ENCODE data around the gene HDAC5.
"Not testable (repeated sequence)": the region's sequence is repeated elsewhere in the genome, so short reads cannot be mapped to it uniquely, and the experiment has no call there.

The HDAC5 gene

DNA sequence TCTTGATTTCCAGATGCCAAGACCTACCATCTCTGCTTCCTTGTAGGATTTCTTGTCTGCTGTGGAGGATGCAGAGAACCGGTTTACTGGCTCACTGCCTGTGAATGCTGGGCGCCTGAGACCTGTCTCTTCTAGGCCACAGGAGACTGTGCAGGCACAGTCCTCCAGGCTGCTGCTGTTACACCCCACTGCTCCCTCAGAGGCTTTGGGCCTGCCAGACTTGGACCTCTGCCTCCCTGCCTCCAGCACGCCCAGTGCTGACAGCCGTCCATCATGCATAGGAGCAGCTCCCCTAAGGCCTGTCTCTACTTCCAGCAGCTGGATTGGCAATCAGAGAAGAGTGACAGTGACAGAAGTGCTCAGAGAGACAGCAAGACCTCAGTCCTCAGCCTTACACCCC is 24.4 kb upstream of the HDAC5 start:
- H3K79me1 ChIP-seq (ENCODE audit: low read depth, low read length) = peaks cover 6% of the 10 kb centered on the region
- peak overlapping the region; percentile 61 for H3K23ac ChIP-seq (ENCODE audit: low read depth, low read length, poor library complexity)
- H3K4me3 ChIP-seq (ENCODE audit: low read length in 2 of 2) = no peak overlapping the region
- H2BK120ac ChIP-seq (ENCODE audit: low read depth, low read length) = no peak overlapping the region
- H4K91ac ChIP-seq (ENCODE audit: low read depth, low read length, poor library complexity) = no peak overlapping the region
- H2BK15ac ChIP-seq (ENCODE audit: low read length) = no peak overlapping the region
- WGBS, 2 donors (ENCODE audit: extremely low coverage in 2 of 2, insufficient read length in 2 of 2, insufficient replicate concordance in 1 of 2) = no CpG with 5 or more reads among the region's 4 CpGs
- H3K18ac ChIP-seq (ENCODE audit: low read length) = no peak overlapping the region
- H3K36me3 ChIP-seq (replicated peaks in 1 of 2; ENCODE audit: control insufficient read depth in 2 of 2, insufficient read depth in 2 of 2, low read length in 2 of 2) = peaks cover 39 to 72% of the 10 kb centered on the region in 2 donors
- no peak overlapping the region for H3K14ac ChIP-seq (ENCODE audit: low read length)
- peaks cover 0 to 5% of the 10 kb centered on the region in 2 donors for H3K4me1 ChIP-seq (ENCODE audit: control insufficient read depth in 2 of 2, insufficient read depth in 1 of 2, low read depth in 1 of 2, low read length in 2 of 2)
- H3K4ac ChIP-seq (ENCODE audit: low read length) = no peak overlapping the region
- peak overlapping the region; percentile 66 for H3K9ac ChIP-seq (ENCODE audit: low read depth, low read length, poor library complexity)
- no peak overlapping the region for H3K4me2 ChIP-seq (ENCODE audit: insufficient read depth, low read length, poor library complexity, severe bottlenecking)
- H2BK12ac ChIP-seq (ENCODE audit: low read length) = no peak overlapping the region
- no peak overlapping the region for H2AFZ ChIP-seq (ENCODE audit: low read length)
- H2BK5ac ChIP-seq (ENCODE audit: low read length) = no peak overlapping the region
- no peaks in the 10 kb centered on the region for H3K27me3 ChIP-seq (ENCODE audit: control insufficient read depth in 3 of 3, insufficient read depth in 3 of 3, low read depth in 1 of 3, low read length in 3 of 3)
- no peak overlapping the region for H2AK5ac ChIP-seq (ENCODE audit: low read depth, low read length)
- no peak overlapping the region for H3K27ac ChIP-seq (replicated peaks; ENCODE audit: low read length)
- no peak overlapping the region for H4K8ac ChIP-seq (ENCODE audit: low read depth, low read length)
- no peak for DNase-seq (ENCODE audit: low spot score)
- no peaks in the 10 kb centered on the region for H3K9me3 ChIP-seq (replicated peaks in 1 of 2; ENCODE audit: control insufficient read depth in 2 of 2, insufficient read depth in 1 of 2, low read depth in 1 of 2, low read length in 2 of 2)

GRCh38 chr17:44146375-44147346 is 23.2 kb upstream of the HDAC5 start:
- Histone ChIP-seq H3K9ac (ENCODE audit: low read depth, low read length, poor library complexity) (no peak overlapping the region), H2BK12ac (ENCODE audit: low read length) (no peak overlapping the region), H3K36me3 (replicated peaks in 1 of 2; ENCODE audit: control insufficient read depth in 2 of 2, insufficient read depth in 2 of 2, low read length in 2 of 2) (peaks cover 34 to 63% of the 10 kb centered on the region in 2 donors), H4K8ac (ENCODE audit: low read depth, low read length) (no peak overlapping the region), H3K4me1 (ENCODE audit: control insufficient read depth in 2 of 2, insufficient read depth in 1 of 2, low read depth in 1 of 2, low read length in 2 of 2) (peaks cover 0 to 5% of the 10 kb centered on the region in 2 donors), H4K91ac (ENCODE audit: low read depth, low read length, poor library complexity) (no peak overlapping the region), H3K18ac (ENCODE audit: low read length) (no peak overlapping the region), H3K27me3 (ENCODE audit: control insufficient read depth in 3 of 3, insufficient read depth in 3 of 3, low read depth in 1 of 3, low read length in 3 of 3) (no peaks in the 10 kb centered on the region), H2BK5ac (ENCODE audit: low read length) (no peak overlapping the region), H2AK5ac (ENCODE audit: low read depth, low read length) (no peak overlapping the region), H2AFZ (ENCODE audit: low read length) (no peak overlapping the region), H3K4me3 (ENCODE audit: low read length in 2 of 2) (no peak overlapping the region), H3K23ac (ENCODE audit: low read depth, low read length, poor library complexity) (no peak overlapping the region), H3K79me1 (ENCODE audit: low read depth, low read length) (peaks cover 6% of the 10 kb centered on the region), H3K4ac (ENCODE audit: low read length) (no peak overlapping the region), H3K14ac (ENCODE audit: low read length) (no peak overlapping the region), H3K9me3 (replicated peaks in 1 of 2; ENCODE audit: control insufficient read depth in 2 of 2, insufficient read depth in 1 of 2, low read depth in 1 of 2, low read length in 2 of 2) (no peaks in the 10 kb centered on the region), H3K4me2 (ENCODE audit: insufficient read depth, low read length, poor library complexity, severe bottlenecking) (no peak overlapping the region), H2BK120ac (ENCODE audit: low read depth, low read length) (no peak overlapping the region), H3K27ac (replicated peaks; ENCODE audit: low read length) (no peak overlapping the region), H2BK15ac (ENCODE audit: low read length) (no peak overlapping the region)
- no CpG with 5 or more reads among the region's 2 CpGs for WGBS, 2 donors (ENCODE audit: extremely low coverage in 2 of 2, insufficient read length in 2 of 2, insufficient replicate concordance in 1 of 2)
- no peak for DNase-seq (ENCODE audit: low spot score)

DNA sequence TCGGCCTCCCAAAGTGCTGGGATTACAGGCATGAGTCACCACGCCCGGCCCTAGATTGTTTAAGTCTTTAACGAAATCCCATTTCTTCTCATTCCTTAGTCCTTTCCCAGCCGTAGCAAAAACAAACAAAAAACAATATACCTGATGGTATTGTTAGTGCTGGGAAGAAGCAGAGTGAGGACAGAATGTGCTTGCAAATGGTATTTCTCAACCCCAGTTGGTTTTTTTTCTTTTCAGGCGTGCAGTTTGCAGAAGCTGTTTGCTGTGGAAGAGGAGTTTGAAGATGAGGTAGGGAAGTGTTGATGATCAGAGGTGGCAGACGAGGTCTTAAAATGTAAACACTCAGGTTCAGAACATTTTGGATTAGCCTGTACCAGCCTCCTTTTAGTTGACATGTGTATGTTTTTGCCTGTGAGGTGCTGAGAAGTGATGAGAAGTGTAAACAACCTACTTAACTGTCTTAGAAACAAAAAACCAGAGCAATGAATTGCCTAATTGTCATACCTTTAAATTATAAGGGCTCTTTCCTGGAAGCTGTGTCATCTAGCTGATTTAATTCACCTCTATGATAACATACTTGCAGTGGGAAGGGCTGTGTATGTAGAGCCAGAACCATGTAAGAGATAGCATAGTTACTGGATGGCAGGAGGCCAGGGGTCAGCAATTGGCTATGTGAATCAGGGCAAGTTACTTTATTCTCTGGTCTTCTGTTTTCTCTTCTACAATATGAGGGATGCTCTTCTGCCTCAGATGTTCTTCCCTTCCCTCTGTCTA is 21.7 kb upstream of the HDAC5 start:
- no peak overlapping the region for H4K8ac ChIP-seq (ENCODE audit: low read depth, low read length)
- no peak overlapping the region for H3K4me2 ChIP-seq (ENCODE audit: insufficient read depth, low read length, poor library complexity, severe bottlenecking)
- no peak overlapping the region for H3K27ac ChIP-seq (replicated peaks; ENCODE audit: low read length)
- H2AFZ ChIP-seq (ENCODE audit: low read length) = no peak overlapping the region
- DNase-seq (ENCODE audit: low spot score) = no peak
- H3K23ac ChIP-seq (ENCODE audit: low read depth, low read length, poor library complexity) = no peak overlapping the region
- no peaks in the 10 kb centered on the region for H3K27me3 ChIP-seq (ENCODE audit: control insufficient read depth in 3 of 3, insufficient read depth in 3 of 3, low read depth in 1 of 3, low read length in 3 of 3)
- peaks cover 0 to 7% of the 10 kb centered on the region in 2 donors for H3K4me1 ChIP-seq (ENCODE audit: control insufficient read depth in 2 of 2, insufficient read depth in 1 of 2, low read depth in 1 of 2, low read length in 2 of 2)
- H2BK15ac ChIP-seq (ENCODE audit: low read length) = no peak overlapping the region
- H3K18ac ChIP-seq (ENCODE audit: low read length) = no peak overlapping the region
- peaks cover 30 to 52% of the 10 kb centered on the region in 2 donors for H3K36me3 ChIP-seq (replicated peaks in 1 of 2; ENCODE audit: control insufficient read depth in 2 of 2, insufficient read depth in 2 of 2, low read length in 2 of 2)
- no peak overlapping the region for H3K9ac ChIP-seq (ENCODE audit: low read depth, low read length, poor library complexity)
- H3K4ac ChIP-seq (ENCODE audit: low read length) = no peak overlapping the region
- H2BK12ac ChIP-seq (ENCODE audit: low read length) = no peak overlapping the region
- H3K14ac ChIP-seq (ENCODE audit: low read length) = no peak overlapping the region
- no peak overlapping the region for H2BK120ac ChIP-seq (ENCODE audit: low read depth, low read length)
- H3K79me1 ChIP-seq (ENCODE audit: low read depth, low read length) = peaks cover 6% of the 10 kb centered on the region
- no CpG with 5 or more reads among the region's 7 CpGs for WGBS, 2 donors (ENCODE audit: extremely low coverage in 2 of 2, insufficient read length in 2 of 2, insufficient replicate concordance in 1 of 2)
- H2BK5ac ChIP-seq (ENCODE audit: low read length) = no peak overlapping the region
- no peaks in the 10 kb centered on the region for H3K9me3 ChIP-seq (replicated peaks in 1 of 2; ENCODE audit: control insufficient read depth in 2 of 2, insufficient read depth in 1 of 2, low read depth in 1 of 2, low read length in 2 of 2)
- H2AK5ac ChIP-seq (ENCODE audit: low read depth, low read length) = no peak overlapping the region
- H4K91ac ChIP-seq (ENCODE audit: low read depth, low read length, poor library complexity) = no peak overlapping the region
- H3K4me3 ChIP-seq (ENCODE audit: low read length in 2 of 2) = no peak overlapping the region

DNA sequence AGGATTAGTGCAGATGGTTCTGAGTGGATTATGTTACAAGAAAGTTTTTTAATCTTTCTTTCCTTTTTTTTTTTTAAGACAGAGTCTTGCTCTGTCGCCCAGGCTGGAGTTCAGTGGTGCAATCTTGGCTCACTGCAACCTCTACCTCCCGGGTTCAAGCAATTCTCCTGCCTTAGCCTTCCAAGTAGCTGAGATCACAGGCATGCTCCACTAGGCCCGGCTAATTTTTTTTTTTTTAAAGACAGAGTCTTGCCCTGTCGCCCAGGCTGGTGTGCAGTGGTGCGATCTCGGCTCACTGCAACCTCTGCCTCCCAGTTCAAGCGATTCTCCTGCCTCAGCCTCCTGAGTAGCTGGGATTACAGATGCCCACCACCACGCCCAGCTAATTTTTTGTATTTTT is 20.5 kb upstream of the HDAC5 start:
- not testable (repeated sequence) for H2BK12ac ChIP-seq (ENCODE audit: low read length); H3K4ac ChIP-seq (ENCODE audit: low read length); DNase-seq (ENCODE audit: low spot score); H3K4me3 ChIP-seq (ENCODE audit: low read length in 2 of 2); H3K79me1 ChIP-seq (ENCODE audit: low read depth, low read length); H2BK120ac ChIP-seq (ENCODE audit: low read depth, low read length); H2BK5ac ChIP-seq (ENCODE audit: low read length); H3K9me3 ChIP-seq (replicated peaks in 1 of 2; ENCODE audit: control insufficient read depth in 2 of 2, insufficient read depth in 1 of 2, low read depth in 1 of 2, low read length in 2 of 2); H3K14ac ChIP-seq (ENCODE audit: low read length); H3K4me2 ChIP-seq (ENCODE audit: insufficient read depth, low read length, poor library complexity, severe bottlenecking); H2AFZ ChIP-seq (ENCODE audit: low read length); H4K91ac ChIP-seq (ENCODE audit: low read depth, low read length, poor library complexity); H3K4me1 ChIP-seq (ENCODE audit: control insufficient read depth in 2 of 2, insufficient read depth in 1 of 2, low read depth in 1 of 2, low read length in 2 of 2); H4K8ac ChIP-seq (ENCODE audit: low read depth, low read length); H3K27me3 ChIP-seq (ENCODE audit: control insufficient read depth in 3 of 3, insufficient read depth in 3 of 3, low read depth in 1 of 3, low read length in 3 of 3); H2AK5ac ChIP-seq (ENCODE audit: low read depth, low read length); H3K23ac ChIP-seq (ENCODE audit: low read depth, low read length, poor library complexity); H3K18ac ChIP-seq (ENCODE audit: low read length); H3K27ac ChIP-seq (replicated peaks; ENCODE audit: low read length); H2BK15ac ChIP-seq (ENCODE audit: low read length); H3K9ac ChIP-seq (ENCODE audit: low read depth, low read length, poor library complexity)
- H3K36me3 ChIP-seq (replicated peaks in 1 of 2; ENCODE audit: control insufficient read depth in 2 of 2, insufficient read depth in 2 of 2, low read length in 2 of 2) = peaks cover 22 to 41% of the 10 kb centered on the region in 2 donors
- WGBS, 2 donors (ENCODE audit: extremely low coverage in 2 of 2, insufficient read length in 2 of 2, insufficient replicate concordance in 1 of 2) = no CpG with 5 or more reads among the region's 8 CpGs
